ENCODE results near the gene C12orf75. TPM values are rescaled to one million over a fixed set of nuclear protein-coding genes. Genes with fewer than 3 reads are reported as not detected.
"Not testable (repeated sequence)": the region's sequence is repeated elsewhere in the genome, so short reads cannot be mapped to it uniquely, and the experiment has no call there.

The C12orf75 gene
- polyA plus RNA-seq, 3 donors: 60.8 to 89.2 (median 71.7) TPM

GRCh38 chr12:105396983-105397382 lies 66.5 kb downstream of the C12orf75 start:
- DNase-seq (ENCODE audit: extremely low read depth in 1 of 11, low read depth in 9 of 11, low spot score in 4 of 11): no peak

GRCh38 chr12:105398930-105399329 lies 68.4 kb downstream of the C12orf75 start:
- no peak for DNase-seq (ENCODE audit: extremely low read depth in 1 of 11, low read depth in 9 of 11, low spot score in 4 of 11)

GRCh38 chr12:105399428-105400081 lies 69.1 kb downstream of the C12orf75 start:
- no peak for DNase-seq (ENCODE audit: extremely low read depth in 1 of 11, low read depth in 9 of 11, low spot score in 4 of 11)

- no peak for DNase-seq (ENCODE audit: extremely low read depth in 1 of 11, low read depth in 9 of 11, low spot score in 4 of 11)
These were observed 69.7 kb downstream of the C12orf75 start for GRCh38 chr12:105400227-105400626.

- DNase-seq (ENCODE audit: extremely low read depth in 1 of 11, low read depth in 9 of 11, low spot score in 4 of 11): no peak
These were observed 70.7 kb downstream of the C12orf75 start for GRCh38 chr12:105401198-105401597.

- no peak for DNase-seq (ENCODE audit: extremely low read depth in 1 of 11, low read depth in 9 of 11, low spot score in 4 of 11)
These were observed 71.9 kb downstream of the C12orf75 start for GRCh38 chr12:105402366-105402765.

GRCh38 chr12:105403095-105403494 lies 72.6 kb downstream of the C12orf75 start:
- no peak for DNase-seq (ENCODE audit: extremely low read depth in 1 of 11, low read depth in 9 of 11, low spot score in 4 of 11)

- not testable (repeated sequence) for DNase-seq (ENCODE audit: extremely low read depth in 1 of 11, low read depth in 9 of 11, low spot score in 4 of 11)
These were observed 73.6 kb downstream of the C12orf75 start for GRCh38 chr12:105404134-105404533.

- DNase-seq (ENCODE audit: extremely low read depth in 1 of 11, low read depth in 9 of 11, low spot score in 4 of 11): no peak
These were observed 76.0 kb downstream of the C12orf75 start for GRCh38 chr12:105406497-105406896.

- DNase-seq (ENCODE audit: extremely low read depth in 1 of 11, low read depth in 9 of 11, low spot score in 4 of 11): no peak
These were observed 78.8 kb downstream of the C12orf75 start for GRCh38 chr12:105409279-105409678.

- DNase-seq (ENCODE audit: extremely low read depth in 1 of 11, low read depth in 9 of 11, low spot score in 4 of 11): peak in 10 of 11 donors; percentile 40 to 65 (median 50)
These were observed 79.4 kb downstream of the C12orf75 start for GRCh38 chr12:105409801-105410471.

GRCh38 chr12:105413911-105414487 lies 83.5 kb downstream of the C12orf75 start:
- DNase-seq (ENCODE audit: extremely low read depth in 1 of 11, low read depth in 9 of 11, low spot score in 4 of 11): no peak

GRCh38 chr12:105417732-105418131 lies 87.2 kb downstream of the C12orf75 start:
- DNase-seq (ENCODE audit: extremely low read depth in 1 of 11, low read depth in 9 of 11, low spot score in 4 of 11): no peak

- DNase-seq (ENCODE audit: extremely low read depth in 1 of 11, low read depth in 9 of 11, low spot score in 4 of 11): no peak
These were observed 87.7 kb downstream of the C12orf75 start for GRCh38 chr12:105418229-105418628.

- DNase-seq (ENCODE audit: extremely low read depth in 1 of 11, low read depth in 9 of 11, low spot score in 4 of 11): no peak
These were observed 88.4 kb downstream of the C12orf75 start for GRCh38 chr12:105418821-105419291.

GRCh38 chr12:105419606-105420005 lies 89.1 kb downstream of the C12orf75 start:
- DNase-seq (ENCODE audit: extremely low read depth in 1 of 11, low read depth in 9 of 11, low spot score in 4 of 11): no peak

- DNase-seq (ENCODE audit: extremely low read depth in 1 of 11, low read depth in 9 of 11, low spot score in 4 of 11): no peak
These were observed 89.6 kb downstream of the C12orf75 start for GRCh38 chr12:105420046-105420445.

GRCh38 chr12:105420659-105421240 lies 90.3 kb downstream of the C12orf75 start:
- DNase-seq (ENCODE audit: extremely low read depth in 1 of 11, low read depth in 9 of 11, low spot score in 4 of 11): peak; percentile 54 to 76 (median 62)

Measured in renal cortex interstitium (tissue), 11 donors.